Activated T-helper 1 cell treated with anti-CD3 and anti-CD28 coated beads, Interleukin-2, amount 50 U/mL, for 16 hours (primary cell): ENCODE results near the gene GMPPA.

Experiments
- DNase-seq, 2 donors: peaks; one replicate each; pipeline ENCODE4 v3.0.0-alpha.2; 2020; ENCODE audit warnings: low read depth in 1 of 2, low spot score in 1 of 2

Gene GMPPA

DNA sequence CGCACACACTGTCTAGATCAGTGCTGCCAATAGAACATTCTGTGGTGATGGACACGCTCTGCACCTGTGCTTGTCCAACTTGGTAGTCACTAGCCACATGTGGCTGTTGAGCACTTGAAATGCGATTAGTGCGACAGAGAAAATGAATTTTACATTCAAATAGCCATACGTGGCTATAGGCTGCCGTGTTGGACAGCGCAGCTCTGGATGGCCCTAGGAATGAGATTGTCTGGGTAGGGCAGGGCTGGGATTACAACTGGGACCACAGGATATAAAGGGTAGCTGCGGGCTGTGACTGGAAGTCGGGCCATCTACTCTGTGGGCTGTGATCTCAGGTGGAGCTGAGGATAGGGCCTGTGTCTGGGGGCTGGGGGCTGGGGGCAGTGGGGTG, 20.8 kb downstream of the GMPPA start:
- no peak for DNase-seq

GRCh38 chr2:219520079-219520478, 21.4 kb downstream of the GMPPA start:
- no peak for DNase-seq

GRCh38 chr2:219521066-219521880, 22.6 kb downstream of the GMPPA start:
- DNase-seq: no peak

- no peak for DNase-seq
These were observed 23.7 kb downstream of the GMPPA start for GRCh38 chr2:219522111-219523030.

- no peak for DNase-seq
These were observed 24.5 kb downstream of the GMPPA start for GRCh38 chr2:219523031-219523671.

DNA sequence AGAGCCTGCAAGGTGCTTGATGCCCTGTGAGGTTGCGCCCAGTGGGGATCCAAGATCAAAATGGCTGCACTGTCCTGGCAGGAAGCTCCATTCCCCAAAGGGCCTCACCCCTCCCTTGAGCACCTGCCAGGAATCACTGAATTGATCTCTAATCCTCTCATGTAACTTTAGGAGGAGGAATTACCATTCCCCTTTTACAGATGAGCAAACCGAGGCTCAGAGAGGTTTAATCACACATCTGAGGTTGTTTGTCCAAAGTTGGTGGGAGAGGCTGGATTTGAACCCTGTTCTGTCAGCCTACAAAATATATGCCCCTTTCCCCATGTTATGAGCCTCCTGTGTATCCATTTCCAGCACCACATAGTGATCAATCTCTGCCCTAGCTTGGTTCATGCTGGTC, 26.1 kb downstream of the GMPPA start:
- no peak for DNase-seq

GRCh38 chr2:219525533-219526232, 27.0 kb downstream of the GMPPA start:
- DNase-seq: no peak

DNA sequence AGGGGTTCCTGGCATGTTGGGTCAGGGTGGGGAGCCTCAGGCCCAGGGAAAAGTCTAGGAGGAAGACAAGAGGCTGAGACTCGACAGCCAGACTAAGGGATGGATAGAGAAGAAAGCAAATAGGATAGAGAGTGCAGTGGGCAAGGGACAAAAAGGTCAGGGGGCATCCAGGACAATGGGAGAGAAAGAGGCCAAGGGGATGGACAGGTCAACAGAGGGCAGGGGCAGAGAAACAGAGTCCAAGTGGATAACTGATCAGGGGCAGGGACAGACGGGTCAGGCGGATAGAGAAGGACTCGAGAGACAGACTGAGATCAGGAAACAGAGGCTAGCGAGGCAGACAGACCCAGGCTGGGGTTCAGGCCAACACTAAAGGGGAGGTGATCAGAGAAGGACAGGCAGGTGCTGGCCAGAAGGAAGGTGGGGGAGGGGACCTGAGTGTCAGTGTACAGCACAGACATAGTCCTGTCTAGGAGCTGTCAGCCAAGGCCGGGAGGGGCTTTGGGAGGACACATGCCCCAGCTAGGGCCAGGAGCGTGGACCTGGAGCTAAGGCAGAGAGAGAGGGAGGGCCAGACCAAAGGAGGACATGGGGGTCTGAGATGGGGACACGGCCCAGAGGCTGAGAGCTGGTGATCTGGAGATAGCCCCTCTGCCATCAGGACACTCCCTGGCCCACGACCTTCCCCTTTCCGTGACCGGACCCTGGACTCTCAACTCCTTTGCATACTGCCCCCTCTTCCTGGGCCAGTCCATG, 27.8 kb downstream of the GMPPA start:
- no peak for DNase-seq

- no peak for DNase-seq
These were observed 28.3 kb downstream of the GMPPA start for GRCh38 chr2:219527076-219527394.

GRCh38 chr2:219527472-219527871, 28.8 kb downstream of the GMPPA start:
- DNase-seq: no peak

GRCh38 chr2:219530048-219530963, 31.6 kb downstream of the GMPPA start:
- DNase-seq: peak; percentile 75 to 79

DNA sequence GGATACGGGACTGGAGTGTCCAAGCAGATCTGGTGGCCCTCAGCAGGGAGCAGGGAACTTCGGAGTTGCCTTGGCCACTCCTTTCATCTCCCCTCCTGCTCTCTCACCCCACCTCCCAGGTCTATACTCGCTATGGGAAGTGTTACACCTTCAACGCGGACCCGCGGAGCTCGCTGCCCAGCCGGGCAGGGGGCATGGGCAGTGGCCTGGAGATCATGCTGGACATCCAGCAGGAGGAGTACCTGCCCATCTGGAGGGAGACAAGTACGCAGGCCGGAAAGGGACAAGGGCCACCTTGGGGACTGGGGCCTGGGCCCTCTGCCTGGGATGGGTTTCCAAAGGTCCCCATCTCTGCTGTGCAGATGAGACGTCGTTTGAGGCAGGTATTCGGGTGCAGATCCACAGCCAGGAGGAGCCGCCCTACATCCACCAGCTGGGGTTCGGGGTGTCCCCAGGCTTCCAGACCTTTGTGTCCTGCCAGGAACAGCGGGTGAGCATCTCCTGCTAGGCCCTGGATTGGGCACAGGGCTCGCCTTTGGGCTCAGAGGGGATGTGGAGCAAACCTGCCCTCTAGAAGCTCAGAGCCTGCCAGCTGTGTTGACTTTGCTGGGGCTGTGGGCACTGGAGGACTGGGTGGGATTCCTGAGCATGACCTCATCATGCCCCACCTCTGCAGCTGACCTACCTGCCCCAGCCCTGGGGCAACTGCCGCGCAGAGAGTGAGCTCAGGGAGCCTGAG, 33.1 kb downstream of the GMPPA start:
- no peak for DNase-seq

DNA sequence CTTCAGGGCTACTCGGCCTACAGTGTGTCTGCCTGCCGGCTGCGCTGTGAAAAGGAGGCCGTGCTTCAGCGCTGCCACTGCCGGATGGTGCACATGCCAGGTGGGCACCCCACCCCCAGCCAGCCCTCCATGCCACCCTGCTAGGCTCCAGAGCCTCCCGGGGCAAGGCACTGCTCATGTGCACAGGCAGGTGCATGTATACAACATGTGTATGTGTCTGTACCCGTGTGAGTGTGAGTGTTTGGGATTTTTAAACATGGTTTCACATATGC, 33.6 kb downstream of the GMPPA start:
- DNase-seq: no peak

DNA sequence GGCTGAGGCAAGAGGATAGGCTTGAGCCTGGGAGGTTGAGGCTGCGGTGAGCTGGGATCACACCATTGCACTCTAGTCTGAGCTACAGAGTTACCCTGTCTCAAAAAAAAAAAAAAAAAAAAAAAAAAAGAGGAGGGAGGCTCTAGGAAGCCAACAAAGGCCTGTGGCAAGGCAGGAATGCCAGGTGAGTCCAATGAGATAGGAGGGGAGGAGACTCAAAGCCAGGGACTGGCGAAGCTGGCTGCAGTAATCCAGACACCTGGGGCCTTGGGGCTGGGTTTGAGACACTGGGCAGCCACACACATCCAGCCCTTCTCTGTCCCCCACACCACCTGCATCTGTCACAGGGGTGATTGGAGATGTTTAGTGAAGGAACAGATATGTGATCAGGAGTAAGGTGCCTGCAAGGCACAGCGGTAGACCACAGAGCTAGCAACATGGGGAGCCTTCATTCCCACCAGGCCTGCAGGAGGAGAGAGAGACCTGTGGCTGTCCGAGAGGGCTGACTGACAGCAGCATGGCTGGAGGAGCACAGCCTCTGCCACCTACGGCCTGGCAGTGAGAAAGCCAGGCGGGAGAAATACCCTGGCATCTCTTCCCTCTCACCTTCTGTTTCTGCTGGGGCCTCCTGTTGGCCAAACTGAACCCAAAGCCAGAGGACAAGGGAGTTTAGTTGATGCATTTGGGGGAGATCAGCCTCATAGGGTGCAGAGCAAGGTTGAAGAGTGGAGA, 35.4 kb downstream of the GMPPA start:
- no peak for DNase-seq

DNA sequence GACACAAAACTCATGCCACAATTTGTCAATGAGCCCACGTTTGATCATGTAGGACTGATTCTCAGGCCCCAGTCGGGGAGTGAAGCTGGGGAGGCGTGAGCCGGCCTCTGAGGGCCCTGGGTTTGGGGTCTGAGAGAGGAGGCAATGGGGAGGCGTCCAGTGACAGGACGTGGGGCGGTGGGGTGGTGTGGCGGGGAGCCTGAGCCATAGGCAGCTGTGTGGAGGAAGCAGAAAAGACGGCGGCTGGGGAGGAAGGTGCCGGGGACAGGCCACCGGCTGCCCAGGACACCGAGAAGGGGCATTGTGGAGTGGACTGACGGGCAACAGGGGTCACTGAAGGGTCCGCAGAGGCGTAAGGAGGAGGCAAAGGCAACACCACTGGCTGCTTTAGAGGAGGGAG, 37.7 kb downstream of the GMPPA start:
- DNase-seq: no peak

DNA sequence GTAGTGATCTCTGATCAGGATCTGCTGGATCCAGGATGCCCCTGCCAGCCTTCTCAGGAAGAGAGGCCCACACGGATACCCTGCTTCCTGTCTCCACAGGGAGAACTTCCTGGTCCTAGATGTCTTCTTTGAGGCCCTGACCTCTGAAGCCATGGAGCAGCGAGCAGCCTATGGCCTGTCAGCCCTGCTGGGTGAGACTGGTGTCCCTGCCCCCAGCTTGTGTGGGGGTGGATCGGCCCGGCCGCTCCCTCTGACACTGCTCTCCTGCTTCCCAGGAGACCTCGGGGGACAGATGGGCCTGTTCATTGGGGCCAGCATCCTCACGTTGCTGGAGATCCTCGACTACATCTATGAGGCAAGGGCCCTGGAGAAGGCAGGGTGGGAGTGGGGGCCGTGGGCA, 38.3 kb downstream of the GMPPA start:
- no peak for DNase-seq

- no peak for DNase-seq
These were observed 39.2 kb downstream of the GMPPA start for GRCh38 chr2:219537657-219538488.
